PC-3 (cell line): Measurements from ENCODE around the gene LHFPL6.

Source experiments
- EZH2 ChIP-seq: fragments of 300-600 bp; sonication (generic); IDR thresholded peaks from one replicate; pipeline ENCODE4 v1.6.1; 2017; ENCODE audit warnings: antibody characterized with exemption, mild to moderate bottlenecking, low read length; ENCODE audit not compliant: unreplicated experiment
- TF ChIP-seq, protein P1 (sequence below): fragments of 300-600 bp; sonication (generic); conservative IDR thresholded peaks from 2 replicates; pipeline ENCODE4 v1.5.1; 2017; ENCODE audit warnings: antibody characterized with exemption, low read depth, mild to moderate bottlenecking, low read length

DNA sequence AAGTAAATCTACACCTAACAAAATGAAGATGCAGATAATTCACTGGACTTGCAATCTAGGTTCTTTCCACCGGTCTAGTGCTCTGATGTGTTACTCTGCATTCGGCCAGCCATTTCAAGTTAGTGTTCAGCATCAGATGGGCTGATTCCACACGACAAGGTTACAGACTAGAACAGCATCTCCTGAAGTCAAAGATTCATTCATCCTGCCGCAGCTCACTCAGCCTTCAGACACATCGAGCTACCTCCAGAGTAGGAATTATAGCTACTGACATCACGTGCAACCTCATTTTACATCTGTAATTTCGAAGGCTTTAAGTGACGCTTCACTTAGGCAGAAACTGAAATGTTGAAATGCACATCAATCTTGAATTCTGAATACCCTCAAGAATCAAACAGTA is 76.5 kb downstream of the LHFPL6 start:
- TF ChIP-seq EZH2, result no peak
- TF ChIP-seq, protein P1, sequence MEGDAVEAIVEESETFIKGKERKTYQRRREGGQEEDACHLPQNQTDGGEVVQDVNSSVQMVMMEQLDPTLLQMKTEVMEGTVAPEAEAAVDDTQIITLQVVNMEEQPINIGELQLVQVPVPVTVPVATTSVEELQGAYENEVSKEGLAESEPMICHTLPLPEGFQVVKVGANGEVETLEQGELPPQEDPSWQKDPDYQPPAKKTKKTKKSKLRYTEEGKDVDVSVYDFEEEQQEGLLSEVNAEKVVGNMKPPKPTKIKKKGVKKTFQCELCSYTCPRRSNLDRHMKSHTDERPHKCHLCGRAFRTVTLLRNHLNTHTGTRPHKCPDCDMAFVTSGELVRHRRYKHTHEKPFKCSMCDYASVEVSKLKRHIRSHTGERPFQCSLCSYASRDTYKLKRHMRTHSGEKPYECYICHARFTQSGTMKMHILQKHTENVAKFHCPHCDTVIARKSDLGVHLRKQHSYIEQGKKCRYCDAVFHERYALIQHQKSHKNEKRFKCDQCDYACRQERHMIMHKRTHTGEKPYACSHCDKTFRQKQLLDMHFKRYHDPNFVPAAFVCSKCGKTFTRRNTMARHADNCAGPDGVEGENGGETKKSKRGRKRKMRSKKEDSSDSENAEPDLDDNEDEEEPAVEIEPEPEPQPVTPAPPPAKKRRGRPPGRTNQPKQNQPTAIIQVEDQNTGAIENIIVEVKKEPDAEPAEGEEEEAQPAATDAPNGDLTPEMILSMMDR, result no peak
